Naive B cell (primary cell): Measurements from ENCODE around the gene RACGAP1. TPM values are rescaled to one million over a fixed set of nuclear protein-coding genes. Genes with fewer than 3 reads are reported as not detected.

Experiments used
- ATAC-seq, 2 donors: fragments of 150-1000 bp; cut with Tn5 transposase; 2 replicates each; pipeline ENCODE4 v1.10.0; 2021; ENCODE audit warnings: low read depth in 2 of 2, mild to moderate bottlenecking in 2 of 2, moderate library complexity in 2 of 2
- DNase-seq: peaks from one replicate; pipeline ENCODE4 v3.0.0; 2022
- H3K27ac Mint-ChIP-seq, 6 donors: one replicate each; pipeline ENCODE4 v1.8.0; 2020 to 2022; ENCODE audit warnings: mild to moderate bottlenecking in 6 of 6, mixed read lengths in 6 of 6, moderate library complexity in 5 of 6, inconsistent platforms in 2 of 6
- H3K27me3 Mint-ChIP-seq, 3 donors: one replicate each; pipeline ENCODE4 v1.8.0; 2021 to 2022; ENCODE audit warnings: mixed read lengths in 3 of 3, mild to moderate bottlenecking in 1 of 3
- H3K36me3 Mint-ChIP-seq, 2 donors: one replicate each; pipeline ENCODE4 v1.8.0; 2020 to 2022; ENCODE audit warnings: mixed read lengths in 2 of 2, inconsistent platforms in 1 of 2, mild to moderate bottlenecking in 1 of 2
- H3K4me1 Mint-ChIP-seq, 3 donors: one replicate each; pipeline ENCODE4 v1.8.0; 2020 to 2022; ENCODE audit warnings: mixed read lengths in 3 of 3, inconsistent platforms in 1 of 3, mild to moderate bottlenecking in 1 of 3, moderate library complexity in 1 of 3
- H3K4me3 Mint-ChIP-seq, 8 donors: one replicate each; pipeline ENCODE4 v1.8.0; 2020 to 2022; ENCODE audit warnings: mild to moderate bottlenecking in 8 of 8, mixed read lengths in 8 of 8, moderate library complexity in 8 of 8, inconsistent platforms in 2 of 8
- H3K9me3 Mint-ChIP-seq, 7 donors: one replicate each; pipeline ENCODE4 v1.8.0; 2020 to 2022; ENCODE audit warnings: mixed read lengths in 7 of 7, mild to moderate bottlenecking in 5 of 7, inconsistent platforms in 2 of 7, moderate library complexity in 1 of 7
- polyA plus RNA-seq, 6 donors: library from polyadenylated mRNA; unstranded; fragments of 300-500 nt; fragmentation: Illumina TruSeq; gene quantifications; one replicate each; pipeline ENCODE4 v1.2.3, GENCODE V29; 2021; ENCODE audit warnings: low read depth in 6 of 6

Gene RACGAP1
- polyA plus RNA-seq, 6 donors from 2014 or later = 4.7 to 9.0 (median 8.7) TPM; not detected in 1

DNA sequence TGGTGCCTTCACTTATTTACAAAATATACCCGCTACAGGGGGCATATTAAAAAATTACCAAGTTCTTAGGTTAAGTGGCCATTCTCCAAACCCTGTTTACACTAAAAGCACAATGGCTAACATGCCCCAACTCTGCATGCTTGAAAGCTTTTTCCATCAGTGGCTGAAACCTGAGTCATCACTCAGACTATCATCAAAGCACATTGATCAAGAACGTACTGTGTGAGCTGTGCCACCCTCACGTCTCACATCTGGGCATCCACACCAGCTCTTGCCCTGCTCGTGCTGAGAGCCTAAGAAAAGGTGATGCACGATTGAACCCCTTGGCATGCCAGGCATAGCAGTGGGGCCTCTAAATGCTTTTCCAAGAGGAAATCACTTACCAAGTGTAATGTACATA lies 39.3 kb downstream of the RACGAP1 start:
- H3K27me3 Mint-ChIP-seq = no peaks in the 10 kb centered on the region
- ATAC-seq (no peak), DNase-seq (no peak)
- no peak overlapping the region for H3K27ac Mint-ChIP-seq
- H3K36me3 Mint-ChIP-seq = peaks cover 0 to 9% of the 10 kb centered on the region in 2 donors
- H3K9me3 Mint-ChIP-seq = no peaks in the 10 kb centered on the region
- H3K4me1 Mint-ChIP-seq = no peaks in the 10 kb centered on the region
- no peak overlapping the region for H3K4me3 Mint-ChIP-seq

- no peaks in the 10 kb centered on the region for H3K9me3 Mint-ChIP-seq
- no peaks in the 10 kb centered on the region for H3K4me1 Mint-ChIP-seq
- peak overlapping the region in 1 of 6 donors; percentile 51 for H3K27ac Mint-ChIP-seq
- ATAC-seq (no peak), DNase-seq (no peak)
- H3K4me3 Mint-ChIP-seq = no peak overlapping the region
- H3K27me3 Mint-ChIP-seq = no peaks in the 10 kb centered on the region
- peaks cover 0 to 6% of the 10 kb centered on the region in 2 donors for H3K36me3 Mint-ChIP-seq
Measured at GRCh38 chr12:49984476-49985359, 40.6 kb downstream of the RACGAP1 start.

DNA sequence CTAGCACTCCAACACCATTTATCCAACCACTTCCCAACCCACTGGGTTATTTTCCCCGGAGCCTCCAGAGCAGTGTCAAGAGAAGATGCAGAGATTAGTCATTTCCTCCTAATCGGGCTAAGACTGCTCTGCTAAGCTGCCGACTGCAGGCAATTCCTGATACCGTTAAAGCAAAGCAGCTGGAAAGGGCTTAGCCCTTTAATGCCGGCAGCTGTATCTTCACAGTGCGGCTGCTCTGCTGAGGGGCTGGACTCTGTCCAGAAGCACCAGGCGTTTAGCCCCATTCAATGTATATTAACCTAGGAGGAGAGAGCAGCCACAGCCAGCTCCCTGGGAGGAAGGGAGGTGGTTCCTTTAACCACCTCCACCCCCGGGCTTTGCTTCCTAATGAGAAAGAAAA lies 41.4 kb downstream of the RACGAP1 start:
- DNase-seq = no peak
- no peaks in the 10 kb centered on the region for H3K27me3 Mint-ChIP-seq
- H3K4me3 Mint-ChIP-seq = no peak overlapping the region
- peak overlapping the region in 1 of 6 donors; percentile 23 for H3K27ac Mint-ChIP-seq
- H3K9me3 Mint-ChIP-seq = no peaks in the 10 kb centered on the region
- H3K4me1 Mint-ChIP-seq = no peaks in the 10 kb centered on the region
- H3K36me3 Mint-ChIP-seq = peaks cover 0 to 4% of the 10 kb centered on the region in 2 donors
- ATAC-seq = no peak

DNA sequence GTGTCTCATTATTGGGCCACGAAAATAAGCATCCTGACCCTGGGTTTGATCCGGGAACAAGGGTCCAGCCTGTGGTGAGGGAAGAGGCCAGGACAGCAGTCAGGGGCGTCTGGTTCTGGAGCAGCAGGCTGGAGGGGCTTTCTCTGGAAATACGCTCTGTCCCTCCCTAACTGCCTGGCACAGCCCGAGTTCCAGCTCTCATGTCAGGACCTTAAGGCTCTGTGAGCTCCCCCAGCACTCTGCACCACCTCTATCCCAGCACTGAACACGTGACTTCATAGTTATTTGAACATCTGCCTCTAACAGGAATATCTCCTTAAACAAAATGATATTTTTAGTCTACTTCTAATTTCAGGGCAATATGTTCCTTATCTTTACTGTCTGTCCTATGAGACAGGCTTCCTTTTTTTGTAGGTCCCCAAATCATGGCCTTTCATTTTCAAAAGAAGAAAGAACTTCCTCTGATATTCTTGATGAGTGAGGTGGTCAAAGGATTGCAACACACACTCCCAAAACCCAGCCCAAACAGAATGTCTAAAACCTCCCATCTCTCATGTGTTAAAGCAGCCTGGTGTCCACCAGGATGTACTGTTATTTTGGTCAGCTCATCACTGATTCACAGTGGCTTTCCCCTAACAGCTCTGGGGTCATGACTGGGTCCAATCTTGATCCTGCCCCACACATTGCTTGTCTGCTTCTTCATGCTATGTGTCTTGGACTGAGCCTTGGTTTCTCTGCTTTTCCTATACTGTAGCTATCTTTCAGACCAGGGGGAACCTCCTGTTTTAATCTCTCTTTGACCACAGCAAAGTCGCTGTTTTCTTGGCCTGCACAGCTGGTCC lies 42.8 kb downstream of the RACGAP1 start:
- DNase-seq (no peak), ATAC-seq (no peak)
- Mint-ChIP-seq H3K4me1 (no peaks in the 10 kb centered on the region), H3K4me3 (no peak overlapping the region), H3K27ac (peak overlapping the region in 1 of 6 donors; percentile 51), H3K9me3 (no peaks in the 10 kb centered on the region), H3K27me3 (no peaks in the 10 kb centered on the region), H3K36me3 (peaks cover 0 to 4% of the 10 kb centered on the region in 2 donors)

- H3K27ac Mint-ChIP-seq = peak overlapping the region in 1 of 6 donors; percentile 17
- DNase-seq (no peak), ATAC-seq (no peak)
- H3K4me3 Mint-ChIP-seq = peak overlapping the region in 1 of 8 donors; percentile 25
- no peaks in the 10 kb centered on the region for H3K36me3 Mint-ChIP-seq
- H3K4me1 Mint-ChIP-seq = no peaks in the 10 kb centered on the region
- H3K9me3 Mint-ChIP-seq = no peaks in the 10 kb centered on the region
- H3K27me3 Mint-ChIP-seq = no peaks in the 10 kb centered on the region
Measured at GRCh38 chr12:49980501-49981349, 44.6 kb downstream of the RACGAP1 start.

DNA sequence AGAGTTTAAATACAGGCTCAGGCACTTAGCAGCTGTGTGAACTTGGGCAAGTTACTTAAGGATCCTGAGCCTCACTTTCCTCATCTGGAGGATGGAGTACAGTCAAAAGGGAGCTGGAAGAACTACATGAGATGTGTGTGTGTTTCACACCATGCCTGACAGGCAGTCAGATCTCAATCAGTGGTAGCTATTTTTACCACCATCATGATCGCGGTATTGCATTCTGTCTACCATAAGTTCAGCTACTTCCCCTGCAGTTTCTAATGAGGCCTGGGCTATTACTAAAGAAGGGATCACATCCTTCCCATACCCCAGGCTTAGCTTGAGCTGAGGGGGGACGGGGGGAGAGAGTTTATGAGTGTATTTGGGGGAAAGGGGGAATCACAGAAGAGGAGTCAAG lies 45.5 kb downstream of the RACGAP1 start:
- peak overlapping the region in 2 of 6 donors; percentile 10 to 78 for H3K27ac Mint-ChIP-seq
- no peaks in the 10 kb centered on the region for H3K36me3 Mint-ChIP-seq
- no peak overlapping the region for H3K4me3 Mint-ChIP-seq
- H3K27me3 Mint-ChIP-seq = no peaks in the 10 kb centered on the region
- H3K4me1 Mint-ChIP-seq = no peaks in the 10 kb centered on the region
- H3K9me3 Mint-ChIP-seq = no peaks in the 10 kb centered on the region
- ATAC-seq (no peak), DNase-seq (no peak)

GRCh38 chr12:49979016-49979586 lies 46.2 kb downstream of the RACGAP1 start:
- DNase-seq (no peak), ATAC-seq (no peak)
- Mint-ChIP-seq H3K4me1 (no peaks in the 10 kb centered on the region), H3K4me3 (no peak overlapping the region), H3K36me3 (no peaks in the 10 kb centered on the region), H3K27me3 (no peaks in the 10 kb centered on the region), H3K9me3 (no peaks in the 10 kb centered on the region), H3K27ac (peak overlapping the region in 2 of 6 donors; percentile 22 to 71)

DNA sequence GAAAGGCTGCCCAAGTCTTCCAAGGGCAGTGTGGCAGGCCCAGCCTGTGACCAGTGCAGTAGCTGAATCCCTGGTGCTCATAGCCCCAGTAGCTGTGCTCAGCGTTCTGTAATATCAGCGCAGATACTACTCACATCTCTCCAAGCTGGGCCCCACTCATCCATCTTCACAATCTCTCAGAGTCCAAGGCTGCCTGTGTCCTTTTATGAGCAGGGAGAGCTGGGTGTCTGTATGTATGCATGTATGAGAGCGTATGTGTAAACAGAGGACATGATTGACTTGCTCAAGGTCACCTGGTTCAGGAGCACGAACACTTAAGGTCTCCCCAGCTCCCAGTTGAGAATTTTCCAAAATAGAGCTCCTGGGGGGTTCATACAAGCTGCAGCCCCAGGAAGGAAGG lies 47.2 kb downstream of the RACGAP1 start:
- DNase-seq = no peak

GRCh38 chr12:49976557-49976956 lies 48.7 kb downstream of the RACGAP1 start:
- Mint-ChIP-seq H3K9me3 (no peaks in the 10 kb centered on the region), H3K4me1 (no peaks in the 10 kb centered on the region), H3K27me3 (no peaks in the 10 kb centered on the region), H3K27ac (peak overlapping the region in 2 of 6 donors; percentile 22 to 61), H3K36me3 (no peaks in the 10 kb centered on the region), H3K4me3 (no peak overlapping the region)
- DNase-seq = no peak
- no peak for ATAC-seq

More for the DNA sequence above, 47.2 kb downstream of the RACGAP1 start:
- no peaks in the 10 kb centered on the region for H3K27me3 Mint-ChIP-seq
- no peaks in the 10 kb centered on the region for H3K36me3 Mint-ChIP-seq
- ATAC-seq = no peak
- no peaks in the 10 kb centered on the region for H3K4me1 Mint-ChIP-seq
- no peak overlapping the region for H3K4me3 Mint-ChIP-seq
- H3K9me3 Mint-ChIP-seq = no peaks in the 10 kb centered on the region
- peak overlapping the region in 2 of 6 donors; percentile 52 to 66 for H3K27ac Mint-ChIP-seq

DNA sequence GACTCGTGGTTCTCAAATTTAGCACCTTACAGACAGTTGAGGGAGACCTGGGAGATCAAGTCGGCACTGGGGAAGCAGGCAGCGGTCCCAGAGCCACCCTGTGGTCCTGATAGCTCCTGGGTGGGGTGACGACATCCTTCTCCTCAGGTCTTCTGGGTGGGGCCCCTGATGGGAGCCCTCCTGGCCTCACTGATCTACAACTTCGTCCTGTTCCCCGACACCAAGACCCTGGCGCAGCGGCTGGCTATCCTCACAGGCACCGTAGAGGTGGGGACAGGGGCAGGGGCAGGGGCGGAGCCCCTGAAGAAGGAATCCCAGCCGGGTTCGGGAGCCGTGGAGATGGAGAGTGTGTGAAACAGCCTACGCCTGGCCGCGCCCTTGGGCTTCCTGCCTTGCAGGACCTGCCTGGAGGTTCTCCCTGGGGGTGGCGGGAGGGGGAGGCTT lies 50.0 kb downstream of the RACGAP1 start:
- no peaks in the 10 kb centered on the region for H3K9me3 Mint-ChIP-seq
- no peak for ATAC-seq
- no peaks in the 10 kb centered on the region for H3K36me3 Mint-ChIP-seq
- no peak overlapping the region for H3K4me3 Mint-ChIP-seq
- no peak overlapping the region for H3K27ac Mint-ChIP-seq
- no peak for DNase-seq
- no peaks in the 10 kb centered on the region for H3K4me1 Mint-ChIP-seq
- H3K27me3 Mint-ChIP-seq = no peaks in the 10 kb centered on the region

GRCh38 chr12:49974677-49975317 lies 50.5 kb downstream of the RACGAP1 start:
- Mint-ChIP-seq H3K36me3 (no peaks in the 10 kb centered on the region), H3K27me3 (no peaks in the 10 kb centered on the region), H3K4me3 (no peak overlapping the region), H3K9me3 (no peaks in the 10 kb centered on the region), H3K4me1 (no peaks in the 10 kb centered on the region), H3K27ac (no peak overlapping the region)
- DNase-seq (no peak), ATAC-seq (no peak)

GRCh38 chr12:49974231-49974675 lies 51.0 kb downstream of the RACGAP1 start:
- H3K36me3 Mint-ChIP-seq = no peaks in the 10 kb centered on the region
- H3K27me3 Mint-ChIP-seq = no peaks in the 10 kb centered on the region
- H3K9me3 Mint-ChIP-seq = no peaks in the 10 kb centered on the region
- DNase-seq = no peak
- no peak overlapping the region for H3K27ac Mint-ChIP-seq
- ATAC-seq = no peak
- H3K4me1 Mint-ChIP-seq = no peaks in the 10 kb centered on the region
- H3K4me3 Mint-ChIP-seq = no peak overlapping the region
